NB4 (cell line): Measurements from ENCODE around the gene TIMM10.

Experiments
- DNase-seq: peaks from one replicate; pipeline ENCODE4 v3.0.0; 2010; ENCODE audit warnings: low read depth
- H3K4me3 ChIP-seq: one replicate; pipeline ENCODE4 v1.5.1; 2011; ENCODE audit warnings: mild to moderate bottlenecking, low read depth, low read length, moderate library complexity
- CTCF ChIP-seq: IDR thresholded peaks from one replicate; pipeline ENCODE4 v1.5.1; 2012; ENCODE audit warnings: low read depth, low read length
- MAX ChIP-seq: IDR thresholded peaks from 2 replicates; pipeline ENCODE4 v1.6.1; 2011; ENCODE audit warnings: low read depth, low read length
- MYC ChIP-seq: IDR thresholded peaks from 2 replicates; pipeline ENCODE4 v1.6.1; 2011; ENCODE audit warnings: low read depth, low read length
- POLR2A ChIP-seq: IDR thresholded peaks from 2 replicates; pipeline ENCODE4 v1.6.1; 2011; ENCODE audit warnings: mild to moderate bottlenecking; ENCODE audit not compliant: insufficient read length; ENCODE audit errors: extremely low read depth

Gene TIMM10

DNA sequence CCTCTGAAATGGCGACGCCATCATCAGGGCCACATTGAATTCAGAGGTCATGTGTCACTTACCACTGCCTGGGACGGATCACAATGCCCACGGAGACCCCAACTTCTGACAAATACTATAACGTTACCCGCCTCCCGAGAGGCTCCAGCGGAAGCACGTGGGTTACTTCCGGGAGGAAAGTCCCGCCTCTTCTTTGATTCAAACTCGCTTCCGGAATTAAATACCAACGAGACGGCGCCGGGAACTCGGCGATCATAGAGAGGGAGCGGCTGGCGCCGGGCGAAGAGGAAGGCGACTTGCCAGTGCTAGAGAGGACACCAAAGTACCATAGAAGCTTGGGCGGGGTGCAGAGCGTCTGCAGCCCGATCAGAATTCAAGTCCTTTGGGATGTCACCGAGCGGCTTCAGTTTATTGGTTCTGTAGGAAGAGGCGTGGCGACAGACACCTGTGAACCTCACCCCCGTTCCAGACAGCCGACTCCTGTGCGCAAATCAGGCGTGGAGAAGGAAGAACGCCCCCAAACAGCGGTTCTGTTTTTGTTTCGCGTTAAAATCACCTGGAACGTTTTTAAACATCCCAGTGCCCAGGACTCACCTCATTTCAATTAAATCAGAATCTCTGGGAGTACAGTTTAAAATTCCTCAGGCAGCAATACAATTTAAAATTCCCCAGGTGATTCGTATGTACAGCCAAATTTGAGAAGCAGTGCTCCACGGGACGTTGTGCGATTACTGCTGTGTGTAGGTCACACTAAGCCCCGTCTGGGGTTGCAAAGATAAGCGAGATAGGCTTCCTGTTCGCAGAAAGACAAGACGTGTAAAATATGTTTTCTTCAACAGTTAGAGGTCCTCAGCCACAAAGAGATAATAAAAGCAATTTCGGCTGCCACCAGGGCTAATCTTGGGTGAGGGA is at the start of gene TIMM10:
TIMM10 (minus strand) TSS at position 159 of the 912 bp plus-strand sequence. CDS start 565 bp downstream, outside the sequence.
- H3K4me3 ChIP-seq = peak within 1 kb of the TSS; percentile 97
- peak; percentile 99 for DNase-seq
- TF ChIP-seq MAX (peak; percentile 100), MYC (peak; percentile 97), CTCF (no peak), POLR2A (peak; percentile 52)

DNA sequence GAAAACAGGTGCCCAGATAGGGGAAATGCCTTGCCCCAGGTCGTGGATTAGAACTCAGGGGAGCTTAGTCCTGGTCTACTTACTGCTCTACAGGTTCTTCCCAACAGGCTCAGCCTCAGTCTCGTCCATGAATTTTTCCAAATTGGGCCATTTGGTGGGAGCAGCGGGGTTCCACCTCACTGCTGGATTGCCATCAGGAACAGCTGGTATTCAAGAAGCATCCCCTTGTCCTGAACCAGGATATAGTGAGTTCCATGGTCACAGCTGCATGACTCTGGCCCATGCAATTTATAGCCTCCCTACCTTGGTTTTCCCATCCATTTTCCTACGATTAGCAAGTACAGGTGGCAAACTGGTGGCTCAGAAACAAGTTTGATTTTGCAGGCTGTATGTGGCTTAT is 43.5 kb upstream of the TIMM10 start:
- DNase-seq = no peak
- TF ChIP-seq POLR2A = no peak
- no peak for TF ChIP-seq MYC
- TF ChIP-seq CTCF = no peak
- TF ChIP-seq MAX = no peak
- H3K4me3 ChIP-seq = no peak overlapping the region

DNA sequence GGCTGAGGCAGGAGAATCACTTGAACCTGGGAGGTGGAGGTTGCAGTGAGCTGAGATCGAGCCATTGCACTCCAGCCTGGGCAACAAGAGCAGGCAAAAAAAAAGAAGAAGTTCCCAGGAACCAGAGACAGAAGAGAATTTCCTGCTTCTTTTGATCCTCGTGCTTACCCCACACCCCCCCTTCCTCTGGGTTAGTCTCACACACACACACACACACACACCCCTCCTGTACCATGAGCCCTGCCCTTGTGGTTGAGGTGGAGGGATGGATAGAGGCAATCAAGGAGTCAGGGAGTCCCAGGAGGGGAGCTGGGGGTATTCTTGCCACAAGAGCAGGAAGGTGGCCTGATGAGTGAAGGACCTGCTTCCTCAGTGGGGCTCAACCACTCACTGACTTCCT is 41.1 kb upstream of the TIMM10 start:
- no peak overlapping the region for H3K4me3 ChIP-seq
- DNase-seq = peak; percentile 78
- TF ChIP-seq CTCF (no peak), MAX (peak; percentile 32; the same call in 1 of the 2 replicates), POLR2A (no peak), MYC (no peak)

DNA sequence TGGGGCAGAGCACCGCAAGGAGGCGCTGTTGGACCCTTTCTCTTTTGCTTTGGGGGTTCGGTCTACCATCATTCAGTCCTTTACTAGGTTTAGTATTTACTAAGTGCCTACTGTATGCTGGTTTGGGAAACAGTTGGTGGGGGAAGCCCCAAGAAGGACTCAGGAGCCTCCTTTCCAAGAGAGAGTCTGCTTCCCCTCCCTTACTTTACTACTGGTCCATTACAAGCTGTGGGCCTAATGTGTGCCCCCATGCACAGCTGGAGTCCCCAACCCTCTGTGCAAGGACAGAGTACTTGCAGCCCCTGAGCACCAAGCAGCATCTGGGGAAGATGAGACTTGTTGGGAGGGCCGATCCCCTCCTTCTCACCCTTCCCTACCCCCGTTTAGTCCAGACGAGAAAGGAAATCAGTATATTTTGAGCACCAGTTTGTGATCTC is 37.8 kb upstream of the TIMM10 start:
- DNase-seq = no peak
- H3K4me3 ChIP-seq = peak overlapping the region; percentile 51
- TF ChIP-seq MAX = peak; percentile 76
- TF ChIP-seq POLR2A = no peak
- TF ChIP-seq MYC = peak; percentile 68
- TF ChIP-seq CTCF = peak; percentile 94

- peak within 1 kb of the TSS; percentile 51 for H3K4me3 ChIP-seq
- DNase-seq = peak; percentile 87
- TF ChIP-seq CTCF (peak; percentile 29), MAX (no peak)
Observed at GRCh38 chr11:57567515-57568329, 37.2 kb upstream of the TIMM10 start, which contains the start of gene UBE2L6. Gene UBE2L6 (minus strand): TSS chr11:57567672. CDS start chr11:57567611, 61 bp downstream.
